ENCODE measurements around the gene RAB3B. TPM values are rescaled to one million over a fixed set of nuclear protein-coding genes. Genes with fewer than 3 reads are reported as not detected.

The RAB3B gene
- total RNA-seq, 4 donors from 2014 or later: 1.8 to 4.5 (median 3.4) TPM

- Histone ChIP-seq H3K27me3 (peaks cover 10% of the 10 kb centered on the region), H3K4me1 (no peaks in the 10 kb centered on the region), H3K4me3 (no peak overlapping the region), H3K27ac (no peak overlapping the region), H3K36me3 (no peaks in the 10 kb centered on the region), H3K9me3 (no peaks in the 10 kb centered on the region)
- TF ChIP-seq CTCF (IDR thresholded peaks at IDR 0.05) (no peak), POLR2A (IDR thresholded peaks at IDR 0.05) (no peak), POLR2AphosphoS5 (IDR thresholded peaks at IDR 0.05) (no peak), EP300 (IDR thresholded peaks at IDR 0.05; ENCODE audit: low read depth) (no peak)
- WGBS, 2 donors (ENCODE audit: low coverage in 1 of 2): 58 to 80% methylated on average over 1 to 5 of the region's 5 CpGs
- intact Hi-C loops (cut with DNase I; ENCODE audit: low total_unique reads): no loop called here
- in situ Hi-C loops (cut with MboI; ENCODE audit: low pct_ligation_motif_present in 1 of 4, low pct_unique_long_range_greater_than_20kb in 1 of 4, low sequenced_read_pairs in 3 of 4): loop anchor here in 2 of 4 donors (10.0 kb wide), 1 partner anchor 93 kb away; no protein-coding TSS in a partner anchor
- no peak for DNase-seq
These were observed 7.5 kb upstream of the RAB3B start for GRCh38 chr1:51997974-51998382.

GRCh38 chr1:51989582-51990477, 670 bp downstream of the RAB3B start:
- Histone ChIP-seq H3K27me3 (peaks cover 49% of the 10 kb centered on the region), H3K9me3 (no peaks in the 10 kb centered on the region), H3K27ac (no peak overlapping the region), H3K36me3 (no peaks in the 10 kb centered on the region), H3K4me1 (peaks cover 0 to 6% (median 4%) of the 10 kb centered on the region in 4 donors), H3K4me3 (peak overlapping the region; percentile 23 to 53 (median 40))
- no peak for DNase-seq
- intact Hi-C loops (cut with DNase I; ENCODE audit: low total_unique reads) (no loop called here), in situ Hi-C loops (cut with MboI; ENCODE audit: low pct_ligation_motif_present in 1 of 4, low pct_unique_long_range_greater_than_20kb in 1 of 4, low sequenced_read_pairs in 3 of 4) (loop anchor here in 2 of 4 donors (10.0 kb wide), 1 partner anchor 85 kb away; no protein-coding TSS in a partner anchor)
- 42 to 61% methylated on average over 15 to 22 of the region's 47 CpGs for WGBS, 2 donors (ENCODE audit: low coverage in 1 of 2)
- TF ChIP-seq POLR2AphosphoS5 (IDR thresholded peaks at IDR 0.05): no peak
- TF ChIP-seq EP300 (IDR thresholded peaks at IDR 0.05; ENCODE audit: low read depth): no peak
- TF ChIP-seq CTCF (IDR thresholded peaks at IDR 0.05): no peak
- TF ChIP-seq POLR2A (IDR thresholded peaks at IDR 0.05): no peak

GRCh38 chr1:51988254-51988653, 2.2 kb downstream of the RAB3B start:
- in situ Hi-C loops (cut with MboI; ENCODE audit: low pct_ligation_motif_present in 1 of 4, low pct_unique_long_range_greater_than_20kb in 1 of 4, low sequenced_read_pairs in 3 of 4): no loop called here
- TF ChIP-seq EP300 (IDR thresholded peaks at IDR 0.05; ENCODE audit: low read depth) (no peak), CTCF (IDR thresholded peaks at IDR 0.05) (no peak), POLR2AphosphoS5 (IDR thresholded peaks at IDR 0.05) (no peak), POLR2A (IDR thresholded peaks at IDR 0.05) (no peak)
- intact Hi-C loops (cut with DNase I; ENCODE audit: low total_unique reads): no loop called here
- H3K9me3 ChIP-seq: no peaks in the 10 kb centered on the region
- H3K36me3 ChIP-seq: no peaks in the 10 kb centered on the region
- no peak for DNase-seq
- H3K27ac ChIP-seq: no peak overlapping the region
- H3K4me1 ChIP-seq: peaks cover 0 to 6% (median 4%) of the 10 kb centered on the region in 4 donors
- peaks cover 41% of the 10 kb centered on the region for H3K27me3 ChIP-seq
- H3K4me3 ChIP-seq: no peak overlapping the region

GRCh38 chr1:51986718-51987117, 3.8 kb downstream of the RAB3B start:
- Histone ChIP-seq H3K4me1 (peaks cover 0 to 6% (median 4%) of the 10 kb centered on the region in 4 donors), H3K4me3 (no peak overlapping the region), H3K27me3 (peaks cover 26% of the 10 kb centered on the region), H3K27ac (no peak overlapping the region), H3K36me3 (no peaks in the 10 kb centered on the region), H3K9me3 (no peaks in the 10 kb centered on the region)
- 84% methylated on average over 4 of the region's 4 CpGs; no CpG with 5 or more reads in 1 of the 2 donors for WGBS, 2 donors (ENCODE audit: low coverage in 1 of 2)
- intact Hi-C loops (cut with DNase I; ENCODE audit: low total_unique reads): no loop called here
- DNase-seq: no peak
- TF ChIP-seq POLR2A (IDR thresholded peaks at IDR 0.05) (no peak), EP300 (IDR thresholded peaks at IDR 0.05; ENCODE audit: low read depth) (no peak), CTCF (IDR thresholded peaks at IDR 0.05) (no peak), POLR2AphosphoS5 (IDR thresholded peaks at IDR 0.05) (no peak)
- in situ Hi-C loops (cut with MboI; ENCODE audit: low pct_ligation_motif_present in 1 of 4, low pct_unique_long_range_greater_than_20kb in 1 of 4, low sequenced_read_pairs in 3 of 4): no loop called here

All from transverse colon (tissue), 4 donors.